ENCODE measurements around the gene ANO9. TPM values are rescaled to one million over a fixed set of nuclear protein-coding genes. Genes with fewer than 3 reads are reported as not detected.

The ANO9 gene
- total RNA-seq, 6 donors from 2014 or later, result 11.7 to 62.9 (median 18.8) TPM

DNA sequence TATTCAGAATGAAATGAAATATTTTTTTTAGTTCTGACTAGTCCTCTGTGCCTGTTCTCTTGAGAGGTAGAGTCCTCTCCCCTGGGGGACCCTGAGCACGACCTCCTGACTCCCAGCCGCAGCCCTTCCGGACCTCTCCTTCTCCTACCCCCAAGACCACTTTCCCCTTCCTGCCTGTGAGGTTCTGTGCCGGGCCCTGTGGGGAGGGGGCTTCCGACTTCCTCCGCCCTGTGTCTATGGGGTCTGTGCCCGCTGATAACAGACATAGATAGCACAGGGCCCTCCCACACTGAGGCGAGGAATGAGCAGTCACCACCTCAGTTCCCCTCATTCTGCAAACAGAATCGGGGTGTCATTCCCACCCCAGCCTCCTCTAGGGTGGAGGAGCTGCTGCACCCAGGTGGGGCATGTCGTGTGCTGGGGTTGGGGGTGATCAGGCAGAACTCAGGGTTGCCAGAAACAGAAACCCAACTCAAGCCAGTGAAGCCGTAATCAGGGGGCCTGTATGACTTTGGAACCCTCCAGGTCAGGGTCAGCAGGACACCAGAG lies 59.7 kb downstream of the ANO9 start:
- Histone ChIP-seq H3K9me3 (peaks cover 0 to 16% (median 9%) of the 10 kb centered on the region in 4 donors), H3K27ac (no peak overlapping the region), H3K4me3 (no peak overlapping the region), H3K27me3 (no peaks in the 10 kb centered on the region), H3K36me3 (no peaks in the 10 kb centered on the region), H3K4me1 (no peaks in the 10 kb centered on the region)
- ATAC-seq (ENCODE audit: low FRiP score in 2 of 2), result no peak
- TF ChIP-seq EP300 (IDR thresholded peaks at IDR 0.05), result no peak
- TF ChIP-seq POLR2A (IDR thresholded peaks at IDR 0.05), result no peak
- TF ChIP-seq, protein P1, sequence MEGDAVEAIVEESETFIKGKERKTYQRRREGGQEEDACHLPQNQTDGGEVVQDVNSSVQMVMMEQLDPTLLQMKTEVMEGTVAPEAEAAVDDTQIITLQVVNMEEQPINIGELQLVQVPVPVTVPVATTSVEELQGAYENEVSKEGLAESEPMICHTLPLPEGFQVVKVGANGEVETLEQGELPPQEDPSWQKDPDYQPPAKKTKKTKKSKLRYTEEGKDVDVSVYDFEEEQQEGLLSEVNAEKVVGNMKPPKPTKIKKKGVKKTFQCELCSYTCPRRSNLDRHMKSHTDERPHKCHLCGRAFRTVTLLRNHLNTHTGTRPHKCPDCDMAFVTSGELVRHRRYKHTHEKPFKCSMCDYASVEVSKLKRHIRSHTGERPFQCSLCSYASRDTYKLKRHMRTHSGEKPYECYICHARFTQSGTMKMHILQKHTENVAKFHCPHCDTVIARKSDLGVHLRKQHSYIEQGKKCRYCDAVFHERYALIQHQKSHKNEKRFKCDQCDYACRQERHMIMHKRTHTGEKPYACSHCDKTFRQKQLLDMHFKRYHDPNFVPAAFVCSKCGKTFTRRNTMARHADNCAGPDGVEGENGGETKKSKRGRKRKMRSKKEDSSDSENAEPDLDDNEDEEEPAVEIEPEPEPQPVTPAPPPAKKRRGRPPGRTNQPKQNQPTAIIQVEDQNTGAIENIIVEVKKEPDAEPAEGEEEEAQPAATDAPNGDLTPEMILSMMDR (IDR thresholded peaks at IDR 0.05), result no peak
- TF ChIP-seq POLR2AphosphoS5 (IDR thresholded peaks at IDR 0.05), result no peak
- WGBS, 2 donors, result 71 to 72% methylated on average over 9 to 11 of the region's 11 CpGs
- no peak for DNase-seq

DNA sequence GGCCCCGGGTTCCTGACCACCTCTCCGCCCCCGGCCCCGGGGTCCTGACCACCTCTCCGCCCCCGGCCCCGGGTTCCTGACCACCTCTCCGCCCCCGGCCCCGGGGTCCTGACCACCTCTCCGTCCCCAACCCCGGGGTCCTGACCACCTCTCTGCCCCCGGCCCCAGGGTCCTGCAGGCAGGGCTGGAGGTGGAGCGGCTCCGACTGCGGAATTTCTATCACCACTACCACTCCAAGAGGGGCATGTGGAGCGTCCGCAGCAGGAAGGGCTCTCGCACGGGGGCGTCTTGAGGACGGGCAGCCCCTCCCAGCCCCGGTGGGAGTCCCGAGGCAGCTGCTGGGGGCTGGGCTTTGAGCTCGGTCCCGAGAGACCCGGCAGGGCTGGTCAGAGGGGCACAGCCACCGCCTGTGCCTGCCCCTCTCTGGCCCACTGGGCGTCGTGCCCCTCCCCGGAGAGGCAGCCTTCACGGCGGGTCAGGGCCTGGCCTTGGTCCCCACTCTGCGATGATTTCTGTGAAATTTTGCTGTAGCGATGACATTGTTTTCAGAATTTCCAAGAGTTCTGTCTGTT lies 60.2 kb downstream of the ANO9 start:
- H3K4me1 ChIP-seq, result no peaks in the 10 kb centered on the region
- H3K27ac ChIP-seq, result no peak overlapping the region
- no peak overlapping the region for H3K4me3 ChIP-seq
- H3K36me3 ChIP-seq, result no peaks in the 10 kb centered on the region
- no peaks in the 10 kb centered on the region for H3K27me3 ChIP-seq
- ATAC-seq (ENCODE audit: low FRiP score in 2 of 2), result no peak
- TF ChIP-seq EP300 (IDR thresholded peaks at IDR 0.05) (no peak), POLR2A (IDR thresholded peaks at IDR 0.05) (no peak), POLR2AphosphoS5 (IDR thresholded peaks at IDR 0.05) (no peak)
- TF ChIP-seq, protein P1 (IDR thresholded peaks at IDR 0.05), result no peak
- peak in 1 of 2 donors; percentile 80 for DNase-seq
- peaks cover 0 to 11% (median 5%) of the 10 kb centered on the region in 4 donors for H3K9me3 ChIP-seq
- WGBS, 2 donors, result 65 to 81% methylated on average over 11 to 30 of the region's 35 CpGs

DNA sequence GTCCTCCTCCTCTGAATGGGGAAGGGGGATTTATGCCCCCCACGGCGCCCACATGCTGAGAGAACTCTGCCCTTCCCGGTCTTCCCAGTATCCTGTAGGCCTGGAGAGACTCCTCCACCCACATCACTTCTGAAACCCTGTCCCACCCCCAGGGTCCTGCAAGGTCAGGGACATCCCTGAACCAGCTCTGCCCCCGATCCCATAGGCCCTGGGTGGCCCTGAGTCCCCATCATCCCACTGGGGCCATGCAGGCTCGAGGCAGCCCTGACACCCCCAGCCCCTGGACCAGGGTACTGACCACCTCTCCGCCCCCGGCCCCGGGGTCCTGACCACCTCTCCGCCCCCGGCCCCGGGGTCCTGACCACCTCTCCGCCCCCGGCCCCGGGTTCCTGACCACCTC lies 60.8 kb downstream of the ANO9 start:
- Histone ChIP-seq H3K27ac (no peak overlapping the region), H3K4me3 (no peak overlapping the region), H3K27me3 (no peaks in the 10 kb centered on the region), H3K9me3 (peaks cover 0 to 5% (median 2%) of the 10 kb centered on the region in 4 donors), H3K36me3 (no peaks in the 10 kb centered on the region), H3K4me1 (no peaks in the 10 kb centered on the region)
- no peak for TF ChIP-seq POLR2AphosphoS5 (IDR thresholded peaks at IDR 0.05)
- TF ChIP-seq, protein P1 (IDR thresholded peaks at IDR 0.05), result no peak
- no peak for TF ChIP-seq EP300 (IDR thresholded peaks at IDR 0.05)
- no peak for TF ChIP-seq POLR2A (IDR thresholded peaks at IDR 0.05)
- 91 to 94% methylated on average over 6 to 9 of the region's 14 CpGs for WGBS, 2 donors
- ATAC-seq (ENCODE audit: low FRiP score in 2 of 2), result no peak
- peak in 1 of 2 donors; percentile 46 for DNase-seq

DNA sequence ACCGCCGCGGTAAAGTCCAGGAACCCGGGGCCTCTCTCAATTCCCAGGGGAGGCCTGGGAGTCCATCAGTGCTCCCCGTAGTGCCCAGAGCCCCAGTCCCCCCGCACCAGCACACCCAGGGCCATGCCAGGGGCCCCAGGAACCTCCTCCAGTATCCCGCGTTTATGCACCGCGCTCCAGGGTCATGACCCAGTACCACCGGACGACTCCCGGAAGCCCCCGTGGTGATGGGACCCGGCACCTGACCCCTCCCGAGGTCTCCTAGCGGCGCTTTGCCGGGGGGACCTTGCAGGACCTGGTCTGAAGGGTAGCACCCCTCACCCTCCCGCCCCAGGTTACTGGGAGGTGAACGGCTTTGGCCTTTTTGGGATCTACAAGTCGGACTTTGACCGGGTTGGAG lies 61.3 kb downstream of the ANO9 start:
- no peak overlapping the region for H3K27ac ChIP-seq
- no peak for ATAC-seq (ENCODE audit: low FRiP score in 2 of 2)
- no peaks in the 10 kb centered on the region for H3K4me1 ChIP-seq
- H3K4me3 ChIP-seq, result no peak overlapping the region
- no peaks in the 10 kb centered on the region for H3K9me3 ChIP-seq
- no peak for TF ChIP-seq POLR2A (IDR thresholded peaks at IDR 0.05)
- no peak for TF ChIP-seq POLR2AphosphoS5 (IDR thresholded peaks at IDR 0.05)
- no peak for TF ChIP-seq EP300 (IDR thresholded peaks at IDR 0.05)
- TF ChIP-seq, protein P1 (IDR thresholded peaks at IDR 0.05), result no peak
- no peaks in the 10 kb centered on the region for H3K36me3 ChIP-seq
- 91 to 97% methylated on average over 6 to 20 of the region's 23 CpGs for WGBS, 2 donors
- H3K27me3 ChIP-seq, result no peaks in the 10 kb centered on the region
- DNase-seq, result peak in 1 of 2 donors; percentile 52

DNA sequence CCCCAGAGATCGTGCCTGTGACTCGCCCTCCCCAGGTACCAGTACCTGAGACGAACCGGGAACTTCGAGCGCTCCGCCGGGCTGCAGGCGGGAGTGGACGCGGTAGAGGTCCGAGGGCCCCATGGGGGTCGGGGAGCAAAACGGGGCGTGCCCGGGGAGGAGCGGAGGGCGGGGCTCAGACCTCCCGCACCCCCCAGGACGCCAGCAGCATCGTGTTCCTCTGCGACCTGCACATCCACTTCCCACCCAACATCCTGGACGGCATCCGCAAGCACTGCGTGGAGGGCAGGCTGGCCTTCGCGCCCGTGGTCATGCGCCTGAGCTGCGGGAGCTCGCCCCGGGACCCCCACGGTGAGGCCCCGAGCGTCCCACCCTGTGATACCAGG lies 61.7 kb downstream of the ANO9 start:
- no peak for TF ChIP-seq POLR2A (IDR thresholded peaks at IDR 0.05)
- no peak for TF ChIP-seq POLR2AphosphoS5 (IDR thresholded peaks at IDR 0.05)
- TF ChIP-seq EP300 (IDR thresholded peaks at IDR 0.05), result no peak
- Histone ChIP-seq H3K27ac (no peak overlapping the region), H3K4me1 (no peaks in the 10 kb centered on the region), H3K27me3 (no peaks in the 10 kb centered on the region), H3K9me3 (no peaks in the 10 kb centered on the region), H3K36me3 (no peaks in the 10 kb centered on the region), H3K4me3 (no peak overlapping the region)
- peak in 1 of 2 donors; percentile 81 for DNase-seq
- 96 to 97% methylated on average over 31 to 33 of the region's 35 CpGs for WGBS, 2 donors
- no peak for ATAC-seq (ENCODE audit: low FRiP score in 2 of 2)

Measured in upper lobe of left lung (tissue), 6 donors.